EH (cell line): ENCODE data around the gene ZNF17.

Experiments used
- DNase-seq: peaks from one replicate; pipeline ENCODE4 v3.0.0-alpha.2; 2015; ENCODE audit warnings: low read depth

ZNF17 gene

DNA sequence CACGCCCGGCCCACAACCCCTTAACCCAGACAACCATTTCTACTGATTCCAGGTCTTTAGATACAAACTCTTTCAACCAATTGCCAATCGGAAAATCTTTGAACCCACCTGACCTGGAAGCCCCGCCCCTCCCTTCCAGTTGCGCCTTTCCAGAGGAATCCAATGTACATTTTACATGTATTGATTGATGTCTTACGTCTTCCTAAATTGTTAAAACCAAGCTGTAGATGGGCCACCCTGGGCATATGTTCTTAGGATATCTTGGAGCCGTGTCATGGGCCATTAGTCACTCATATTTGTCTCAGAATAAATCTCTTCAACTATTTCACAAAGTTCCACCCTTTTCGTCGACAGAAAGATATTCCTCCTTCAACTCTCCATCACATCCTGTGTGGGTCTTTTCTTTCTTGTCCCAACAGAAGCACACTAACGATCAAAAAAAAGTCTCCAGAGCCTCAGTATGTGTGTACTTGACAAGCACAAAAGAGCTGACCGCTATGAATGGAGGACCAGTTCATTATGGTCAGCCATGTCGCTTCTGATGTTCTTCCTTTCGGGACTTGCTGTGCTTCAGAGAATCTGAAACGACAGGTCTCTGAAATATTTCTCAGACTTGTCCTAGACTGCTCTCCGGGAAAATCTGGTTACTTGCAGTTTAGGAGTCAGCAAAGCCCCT is 23.6 kb downstream of the ZNF17 start:
- DNase-seq: no peak

DNA sequence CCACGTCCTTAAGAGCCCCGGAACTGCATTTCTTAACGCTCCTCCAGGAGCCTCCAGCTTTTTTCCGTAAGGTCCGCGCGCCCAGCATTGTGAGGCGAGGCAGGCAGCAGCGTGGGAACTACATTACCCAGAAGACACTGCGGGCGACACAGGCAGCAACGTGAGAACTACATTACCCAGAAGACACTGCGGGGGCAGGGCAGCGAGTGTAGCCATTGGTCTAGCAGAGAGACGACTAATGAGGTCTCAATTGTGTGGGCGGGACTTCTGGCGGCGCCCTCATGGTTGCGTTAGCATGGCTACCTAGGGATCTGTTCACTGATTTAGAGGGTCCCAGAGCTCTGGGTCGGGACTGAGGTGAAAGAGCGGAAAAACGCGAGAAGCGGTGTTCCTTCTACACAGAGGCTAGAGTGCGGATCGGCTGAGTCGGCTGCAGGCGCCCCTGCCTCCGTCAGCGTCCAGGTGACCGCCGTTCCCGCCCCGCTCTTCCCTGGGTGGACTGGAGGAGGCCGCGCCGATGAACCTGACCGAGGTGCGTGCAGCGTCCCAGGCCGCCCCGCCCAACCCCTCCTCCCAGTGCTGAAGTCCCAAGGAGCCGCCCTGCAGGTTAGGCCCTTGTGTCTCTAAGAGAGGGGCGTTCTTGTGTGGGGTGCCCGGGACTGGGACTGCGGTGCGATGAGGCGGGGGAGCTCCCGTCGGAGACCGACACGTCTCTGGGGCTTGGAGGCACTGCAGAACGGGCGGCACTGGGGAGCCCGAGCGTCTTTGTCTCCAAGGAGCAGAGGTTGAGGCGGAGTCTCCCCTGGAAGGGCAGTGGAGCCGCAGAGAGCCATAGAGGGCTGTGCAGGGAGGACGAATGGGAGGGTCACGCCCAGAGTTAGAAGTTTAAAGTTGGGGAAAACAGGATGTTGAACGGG is 24.4 kb downstream of the ZNF17 start, which contains the start of gene ZNF749:
ZNF749 (plus strand) TSS at position 264 of the 917 bp plus-strand sequence; CDS start at position 518, 254 bp downstream.
- DNase-seq: peak; percentile 98

GRCh38 chr19:57436417-57436816 is 25.5 kb downstream of the ZNF17 start:
- DNase-seq: no peak

DNA sequence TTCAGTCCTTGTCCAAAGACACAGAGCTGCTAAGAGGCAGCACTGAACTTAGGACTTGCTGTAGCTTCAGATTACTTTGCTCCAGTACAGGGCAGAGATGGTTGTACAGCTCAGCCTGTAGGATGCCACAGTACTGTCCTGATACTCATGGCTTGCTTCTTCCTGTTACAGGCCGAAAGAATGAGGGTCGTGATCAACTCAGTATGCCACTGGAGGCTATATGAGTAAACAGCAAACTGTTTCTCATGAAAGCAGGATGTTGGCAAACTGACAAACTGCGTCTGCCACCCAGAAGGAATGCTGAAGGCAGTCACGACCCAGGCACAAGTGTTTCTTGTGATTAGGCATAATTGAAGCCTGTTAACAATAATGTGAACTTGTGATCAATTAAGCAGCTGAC is 27.0 kb downstream of the ZNF17 start:
- DNase-seq: peak; percentile 34

DNA sequence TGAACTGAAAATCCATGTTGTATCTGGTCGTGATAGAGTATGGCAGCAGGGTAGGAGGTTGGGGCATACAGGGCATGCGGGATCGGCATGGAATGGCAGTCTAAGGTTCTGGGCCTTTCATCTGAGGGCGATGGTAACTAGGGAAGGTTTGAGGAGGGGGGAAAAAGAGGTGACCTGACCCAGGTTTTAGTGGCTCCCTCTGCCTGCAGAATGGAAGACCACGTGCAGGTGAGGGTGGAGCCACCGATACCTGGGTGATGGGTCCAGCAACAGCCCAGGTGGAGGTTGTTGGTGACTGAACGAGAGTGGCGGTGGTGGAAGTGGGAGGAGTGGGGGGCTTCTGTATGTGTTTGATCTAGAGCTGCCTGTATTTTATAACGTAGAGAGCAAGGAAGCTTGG is 28.0 kb downstream of the ZNF17 start:
- no peak for DNase-seq

GRCh38 chr19:57441979-57442752 is 31.2 kb downstream of the ZNF17 start:
- DNase-seq: no peak

- DNase-seq: no peak
These were observed 32.2 kb downstream of the ZNF17 start for GRCh38 chr19:57443121-57443696.

DNA sequence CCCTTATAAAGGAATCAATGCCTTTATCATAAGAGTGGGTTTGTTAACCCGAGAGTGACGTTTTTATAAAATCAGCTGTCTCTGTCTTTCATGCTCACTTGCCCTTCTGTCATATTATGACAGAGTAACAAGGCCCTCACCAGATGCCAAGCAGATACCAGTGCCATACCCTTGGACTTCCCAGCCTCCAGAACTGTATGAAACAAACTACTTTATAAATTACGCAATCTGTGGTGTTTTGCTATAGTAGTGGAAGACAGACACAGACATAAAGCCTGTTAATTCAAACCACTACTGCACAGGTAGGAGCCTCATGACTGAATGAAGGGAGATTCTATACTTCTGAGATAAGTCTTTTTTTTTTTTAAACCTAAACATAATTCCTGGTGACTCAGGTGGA is 41.3 kb downstream of the ZNF17 start:
- DNase-seq: no peak

DNA sequence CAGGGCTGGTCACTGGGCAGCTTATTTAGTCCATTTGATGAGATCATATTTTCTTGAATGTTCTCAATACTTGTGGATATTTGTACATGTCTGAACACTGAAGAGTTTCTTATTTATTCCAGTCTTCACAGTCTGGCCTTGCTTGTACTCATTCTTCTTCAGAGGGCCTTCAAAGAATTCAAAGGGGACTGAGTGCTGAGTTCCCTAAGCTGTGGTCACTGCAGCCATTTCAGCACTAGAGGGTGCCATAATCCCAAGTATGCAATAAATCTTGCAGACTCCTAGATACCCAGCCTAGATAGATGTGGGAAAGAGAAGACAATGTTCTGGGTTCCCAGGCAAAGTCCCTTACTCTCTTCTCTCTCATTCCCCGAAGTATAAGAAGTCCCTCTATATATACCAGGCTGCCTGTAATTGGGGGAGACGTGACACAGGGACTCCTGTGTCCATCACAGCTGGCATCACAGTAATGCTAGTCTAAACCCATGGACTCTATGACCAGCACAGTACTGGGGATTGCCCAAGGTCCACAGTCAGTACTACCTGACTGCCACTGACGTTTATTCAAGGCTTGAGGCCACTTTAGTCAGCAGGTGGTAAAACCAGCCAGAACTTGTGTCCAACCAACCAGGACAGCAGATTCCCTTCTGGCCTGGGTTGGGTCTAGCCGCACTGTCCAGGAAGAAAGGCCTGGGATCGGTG is 54.9 kb downstream of the ZNF17 start:
- peak; percentile 41 for DNase-seq

GRCh38 chr19:57466489-57466888 is 55.5 kb downstream of the ZNF17 start:
- no peak for DNase-seq
